Ascending aorta (tissue), 2 donors: ENCODE measurements around the gene LRRC71. TPM values are rescaled to one million over a fixed set of nuclear protein-coding genes. Genes with fewer than 3 reads are reported as not detected.

ENCODE experiments used
- DNase-seq, 2 donors: peaks; one replicate each; pipeline ENCODE4 v3.0.0-alpha.2; 2019; ENCODE audit warnings: low spot score in 2 of 2
- H3K27ac ChIP-seq, 2 donors: fragments of 200-600 bp; sonication (generic); one replicate each; pipeline ENCODE4 v1.5.1; 2016 to 2017; ENCODE audit warnings: mild to moderate bottlenecking in 1 of 2
- H3K27me3 ChIP-seq: fragments of 200-600 bp; sonication (generic); one replicate; pipeline ENCODE4 v1.5.1; 2017
- H3K36me3 ChIP-seq, 2 donors: fragments of 200-600 bp; sonication (generic); one replicate each; pipeline ENCODE4 v1.5.1; 2016
- H3K4me1 ChIP-seq, 2 donors: fragments of 200-600 bp; sonication (generic); one replicate each; pipeline ENCODE4 v1.5.1; 2016 to 2017; ENCODE audit warnings: mild to moderate bottlenecking in 1 of 2
- H3K4me3 ChIP-seq, 2 donors: fragments of 200-600 bp; sonication (generic); one replicate each; pipeline ENCODE4 v1.5.1; 2016 to 2017; ENCODE audit warnings: mild to moderate bottlenecking in 1 of 2
- H3K9me3 ChIP-seq, 2 donors: fragments of 200-600 bp; sonication (generic); one replicate each; pipeline ENCODE4 v1.5.1; 2016
- CTCF ChIP-seq, 3 experiments: fragments of 200-600 bp in 2 of 3; fragments of 450-650 bp in 1 of 3; sonication (generic) in 2 of 3; IDR thresholded peaks; one replicate each; pipeline ENCODE4 v1.5.1; 2016 to 2019; ENCODE audit warnings: antibody characterized with exemption in 3 of 3, mild to moderate bottlenecking in 1 of 3, moderate library complexity in 1 of 3
- intact Hi-C: fragments of 100-400 bp; cut with DNase I; formaldehyde crosslinking; loops from one replicate; pipeline ENCODE4 v1.15.1; 2023
- total RNA-seq: library from RNA; depleted of rRNA; stranded (reverse); fragments of >200 nt; gene quantifications from one replicate; pipeline ENCODE4 v1.1.0, GENCODE V29; 2016

The LRRC71 gene
- total RNA-seq, 1 donor from 2014 or later = not detected

GRCh38 chr1:156900896-156901589 lies 19.4 kb upstream of the LRRC71 start:
- Histone ChIP-seq H3K36me3 (peaks cover 0 to 4% of the 10 kb centered on the region in 2 donors), H3K4me1 (peaks cover 0 to 16% of the 10 kb centered on the region in 2 donors), H3K4me3 (no peak overlapping the region), H3K9me3 (no peaks in the 10 kb centered on the region), H3K27me3 (no peaks in the 10 kb centered on the region), H3K27ac (no peak overlapping the region)
- intact Hi-C loops = no loop called here
- no peak for DNase-seq
- no peak for TF ChIP-seq CTCF (IDR thresholded peaks at IDR 0.05)

GRCh38 chr1:156901590-156901900 lies 18.9 kb upstream of the LRRC71 start:
- H3K27me3 ChIP-seq = no peaks in the 10 kb centered on the region
- H3K4me1 ChIP-seq = peaks cover 0 to 13% of the 10 kb centered on the region in 2 donors
- H3K9me3 ChIP-seq = no peaks in the 10 kb centered on the region
- TF ChIP-seq CTCF (IDR thresholded peaks at IDR 0.05) = no peak
- no peak for DNase-seq
- H3K4me3 ChIP-seq = no peak overlapping the region
- peaks cover 3 to 7% of the 10 kb centered on the region in 2 donors for H3K36me3 ChIP-seq
- H3K27ac ChIP-seq = no peak overlapping the region
- intact Hi-C loops = no loop called here

GRCh38 chr1:156901966-156902915 lies 18.2 kb upstream of the LRRC71 start:
- Histone ChIP-seq H3K27ac (no peak overlapping the region), H3K4me3 (no peak overlapping the region)
- intact Hi-C loops = no loop called here

DNA sequence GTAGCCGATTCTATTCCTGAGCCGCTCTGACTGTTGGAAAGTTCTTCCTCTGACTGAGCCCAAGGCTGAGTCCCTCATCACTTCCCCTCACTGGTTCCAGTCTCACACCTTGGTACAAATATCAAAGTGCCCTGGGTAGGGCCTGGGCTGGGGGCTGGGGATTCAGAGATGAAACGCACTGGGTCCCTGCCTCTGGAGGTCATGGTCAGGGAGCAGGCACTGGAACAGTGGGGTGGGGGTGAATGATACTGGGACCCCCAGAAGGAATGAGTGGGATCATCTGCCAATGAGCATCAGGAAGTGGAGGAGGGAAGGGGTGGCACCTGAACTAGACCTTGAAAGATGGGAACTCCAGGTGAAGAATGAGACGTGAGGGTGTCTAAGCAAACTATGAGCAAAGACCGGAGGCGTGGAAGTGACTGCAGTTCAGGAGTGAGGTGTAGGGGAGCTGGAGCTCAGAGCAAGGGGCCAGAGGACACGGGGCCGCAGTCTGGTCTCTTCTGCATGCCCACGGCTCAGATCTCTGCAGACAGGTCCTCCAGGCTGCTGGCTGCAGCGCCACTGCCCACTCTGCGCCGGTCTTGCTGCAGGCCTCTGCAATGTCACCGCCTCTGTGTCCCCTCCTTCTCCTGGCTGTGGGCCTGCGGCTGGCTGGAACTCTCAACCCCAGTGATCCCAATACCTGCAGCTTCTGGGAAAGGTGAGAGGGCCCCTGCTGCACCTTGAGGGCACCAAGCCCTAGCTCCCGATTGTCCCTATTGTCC lies 16.9 kb upstream of the LRRC71 start:
- DNase-seq = no peak

More at GRCh38 chr1:156901966-156902915, 18.2 kb upstream of the LRRC71 start:
- peaks cover 8 to 13% of the 10 kb centered on the region in 2 donors for H3K36me3 ChIP-seq
- H3K9me3 ChIP-seq = no peaks in the 10 kb centered on the region
- DNase-seq = no peak
- TF ChIP-seq CTCF (IDR thresholded peaks at IDR 0.05) = no peak
- H3K27me3 ChIP-seq = no peaks in the 10 kb centered on the region
- H3K4me1 ChIP-seq = peaks cover 0 to 13% of the 10 kb centered on the region in 2 donors

More for the DNA sequence above, 16.9 kb upstream of the LRRC71 start:
- peaks cover 0 to 4% of the 10 kb centered on the region in 2 donors for H3K4me1 ChIP-seq
- intact Hi-C loops = no loop called here
- H3K27ac ChIP-seq = no peak overlapping the region
- no peak for TF ChIP-seq CTCF (IDR thresholded peaks at IDR 0.05)
- H3K36me3 ChIP-seq = peaks cover 18 to 21% of the 10 kb centered on the region in 2 donors
- H3K4me3 ChIP-seq = no peak overlapping the region
- no peaks in the 10 kb centered on the region for H3K9me3 ChIP-seq
- no peaks in the 10 kb centered on the region for H3K27me3 ChIP-seq
